HepG2 (cell line): ENCODE data around the gene DNPEP. TPM values are rescaled to one million over a fixed set of nuclear protein-coding genes. Genes with fewer than 3 reads are reported as not detected.

Experiments used
- BRD4 ChIP-seq: sonication (generic); formaldehyde crosslinking; IDR thresholded peaks from 2 replicates; pipeline ENCODE4 v1.4.0; 2020; ENCODE audit warnings: missing genetic modification reagents
- CEBPB ChIP-seq: IDR thresholded peaks from 2 replicates; pipeline ENCODE4 v1.6.1; 2011; ENCODE audit warnings: low read depth, low read length, improper control_type of control experiment, borderline replicate concordance
- CREM ChIP-seq, 2 experiments: sonication (generic) in 1 of 2; formaldehyde crosslinking in 1 of 2; IDR thresholded peaks; 2 replicates each; pipeline versions ENCODE4 v1.4.0 to v1.6.1; 2016 to 2020; ENCODE audit warnings: antibody characterized with exemption in 1 of 2, mild to moderate bottlenecking in 1 of 2, missing genetic modification reagents in 1 of 2
- FIP1L1 ChIP-seq: fragments of 200-400 bp; formaldehyde crosslinking; IDR thresholded peaks from 2 replicates; pipeline ENCODE4 v1.6.1; 2018; ENCODE audit warnings: low read depth, mild to moderate bottlenecking, low read length, moderate library complexity, borderline replicate concordance; ENCODE audit not compliant: insufficient read depth
- HOMEZ ChIP-seq: IDR thresholded peaks from 2 replicates; pipeline ENCODE4 v1.6.1; 2016; ENCODE audit warnings: low read depth
- NFYC ChIP-seq: IDR thresholded peaks from 2 replicates; pipeline ENCODE4 v1.6.1; 2016; ENCODE audit warnings: missing genetic modification reagents, missing compliant biosample characterization
- PHF5A ChIP-seq: IDR thresholded peaks from one replicate; pipeline ENCODE4 v1.6.1; 2018; ENCODE audit warnings: low read depth, missing genetic modification reagents; ENCODE audit not compliant: unreplicated experiment
- PRDM10 ChIP-seq: sonication (generic); formaldehyde crosslinking; IDR thresholded peaks from 2 replicates; pipeline ENCODE4 v1.4.0; 2020; ENCODE audit warnings: low read depth, missing genetic modification reagents
- RNF2 ChIP-seq: fragments of 450-650 bp; conservative IDR thresholded peaks from 2 replicates; pipeline ENCODE4 v1.6.1; 2016; ENCODE audit warnings: low read depth
- TBL1XR1 ChIP-seq: fragments of 150-350 bp; IDR thresholded peaks from 2 replicates; pipeline ENCODE4 v1.6.1; 2014; ENCODE audit warnings: borderline replicate concordance, low read length; ENCODE audit not compliant: partially characterized antibody
- ZBTB3 ChIP-seq: sonication (generic); formaldehyde crosslinking; IDR thresholded peaks from 2 replicates; pipeline ENCODE4 v1.4.0; 2020; ENCODE audit warnings: low read depth, mild to moderate bottlenecking, moderate library complexity, missing genetic modification reagents, borderline replicate concordance
- ZNF274 ChIP-seq: sonication (generic); formaldehyde crosslinking; IDR thresholded peaks from 2 replicates; pipeline ENCODE4 v1.5.1; 2020; ENCODE audit warnings: mild to moderate bottlenecking, missing genetic modification reagents
- ZNF430 ChIP-seq: sonication (generic); formaldehyde crosslinking; IDR thresholded peaks from 2 replicates; pipeline ENCODE4 v1.9.0; 2021; ENCODE audit warnings: mild to moderate bottlenecking, missing genetic modification reagents
- ZNF552 ChIP-seq: sonication (generic); formaldehyde crosslinking; IDR thresholded peaks from 2 replicates; pipeline ENCODE4 v1.9.0; 2022; ENCODE audit warnings: missing genetic modification reagents, mild to moderate bottlenecking, borderline replicate concordance
- ZNF607 ChIP-seq: sonication (generic); formaldehyde crosslinking; IDR thresholded peaks from 2 replicates; pipeline ENCODE4 v1.5.1; 2020; ENCODE audit warnings: missing genetic modification reagents, mild to moderate bottlenecking, borderline replicate concordance
- ZNF773 ChIP-seq: sonication (generic); formaldehyde crosslinking; IDR thresholded peaks from 2 replicates; pipeline ENCODE4 v1.4.0; 2020; ENCODE audit warnings: missing genetic modification reagents, borderline replicate concordance
- polyA plus RNA-seq, 8 experiments: library from polyadenylated mRNA; depleted of rRNA in 3 of 8; stranded (reverse) in 7 of 8; unstranded in 1 of 8; fragments of >200 nt; fragmentation: Illumina TruSeq in 4 of 8; extraction: Trizol in 4 of 8; gene quantifications; 2 replicates each; pipeline versions ENCODE4 v1.2.1 to v1.2.3, GENCODE V29; 2011 to 2016; ENCODE audit warnings: low read depth in 4 of 8, missing spikeins in 1 of 8, mixed read lengths in 1 of 8; ENCODE audit not compliant: insufficient read depth in 1 of 8
- total RNA-seq, 5 experiments: library from RNA; depleted of rRNA; stranded (reverse); fragments of >200 nt; fragmentation: Illumina TruSeq; extraction: Trizol; gene quantifications; 2 replicates each; pipeline ENCODE4 v1.2.3, GENCODE V29; 2016; ENCODE audit warnings: low read depth in 1 of 5
- TF ChIP-seq, protein P1 (sequence below): sonication (generic); formaldehyde crosslinking; IDR thresholded peaks from 2 replicates; pipeline ENCODE4 v1.4.0; 2020; ENCODE audit warnings: missing genetic modification reagents
- TF ChIP-seq, protein P2 (sequence below), 2 experiments: sonication (generic) in 1 of 2; formaldehyde crosslinking in 1 of 2; IDR thresholded peaks; 2 replicates each; pipeline versions ENCODE4 v1.4.0 to v1.6.1; 2016 to 2020; ENCODE audit warnings: borderline replicate concordance in 1 of 2, low read depth in 1 of 2, mild to moderate bottlenecking in 1 of 2, missing genetic modification reagents in 1 of 2

Gene DNPEP
- total and polyA plus RNA-seq, 2 of the 13 experiments (the other 11 are each of a cell fraction or from before 2014, with no cell fraction given), result 104 to 109 TPM

GRCh38 chr2:219331560-219332213 is 56.0 kb downstream of the DNPEP start (continued):
- TF ChIP-seq HOMEZ, result peak; percentile 48; the same call in 1 of the 2 replicates
- TF ChIP-seq, protein P1, sequence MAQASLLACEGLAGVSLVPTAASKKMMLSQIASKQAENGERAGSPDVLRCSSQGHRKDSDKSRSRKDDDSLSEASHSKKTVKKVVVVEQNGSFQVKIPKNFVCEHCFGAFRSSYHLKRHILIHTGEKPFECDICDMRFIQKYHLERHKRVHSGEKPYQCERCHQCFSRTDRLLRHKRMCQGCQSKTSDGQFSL, result no peak
- no peak for TF ChIP-seq CEBPB
- no peak for TF ChIP-seq NFYC (CRISPR knock-in tag)
- peak; percentile 30; the same call in 1 of the 2 replicates for TF ChIP-seq ZNF552 (CRISPR knock-in tag)
- TF ChIP-seq ZNF607, result peak; percentile 80; the same call in 1 of the 2 replicates
- no peak for TF ChIP-seq RNF2
- TF ChIP-seq BRD4, result no peak
- TF ChIP-seq, protein P2, sequence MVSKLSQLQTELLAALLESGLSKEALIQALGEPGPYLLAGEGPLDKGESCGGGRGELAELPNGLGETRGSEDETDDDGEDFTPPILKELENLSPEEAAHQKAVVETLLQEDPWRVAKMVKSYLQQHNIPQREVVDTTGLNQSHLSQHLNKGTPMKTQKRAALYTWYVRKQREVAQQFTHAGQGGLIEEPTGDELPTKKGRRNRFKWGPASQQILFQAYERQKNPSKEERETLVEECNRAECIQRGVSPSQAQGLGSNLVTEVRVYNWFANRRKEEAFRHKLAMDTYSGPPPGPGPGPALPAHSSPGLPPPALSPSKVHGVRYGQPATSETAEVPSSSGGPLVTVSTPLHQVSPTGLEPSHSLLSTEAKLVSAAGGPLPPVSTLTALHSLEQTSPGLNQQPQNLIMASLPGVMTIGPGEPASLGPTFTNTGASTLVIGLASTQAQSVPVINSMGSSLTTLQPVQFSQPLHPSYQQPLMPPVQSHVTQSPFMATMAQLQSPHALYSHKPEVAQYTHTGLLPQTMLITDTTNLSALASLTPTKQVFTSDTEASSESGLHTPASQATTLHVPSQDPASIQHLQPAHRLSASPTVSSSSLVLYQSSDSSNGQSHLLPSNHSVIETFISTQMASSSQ (IDR thresholded peaks at IDR 0.05; ENCODE audit: low read depth), result no peak
- TF ChIP-seq, protein P2 (CRISPR knock-in tag; IDR thresholded peaks at IDR 0.05; ENCODE audit: borderline replicate concordance), result 0 out of 2 replicates have a peak, but pooled peaks have one; percentile 27
- 0 out of 2 replicates have a peak, but pooled peaks have one; percentile 35 for TF ChIP-seq PRDM10 (CRISPR knock-in tag)
- peak; percentile 92 for TF ChIP-seq ZNF274 (CRISPR knock-in tag)
- peak; percentile 91; the same call in 1 of the 2 replicates for TF ChIP-seq ZNF773 (CRISPR knock-in tag)
- peak; percentile 59; the same call in 1 of the 2 replicates for TF ChIP-seq ZBTB3 (CRISPR knock-in tag)
- peak; percentile 96 for TF ChIP-seq ZNF430
- no peak for TF ChIP-seq PHF5A (CRISPR knock-in tag)
- TF ChIP-seq CREM (IDR thresholded peaks at IDR 0.05), result no peak
- 0 out of 2 replicates have a peak, but pooled peaks have one; percentile 23 for TF ChIP-seq CREM (CRISPR knock-in tag; IDR thresholded peaks at IDR 0.05)
- no peak for TF ChIP-seq TBL1XR1
- no peak for TF ChIP-seq FIP1L1
